Skin of body (tissue), 2 donors: ENCODE data around the gene OR10D3. TPM values are rescaled to one million over a fixed set of nuclear protein-coding genes. Genes with fewer than 3 reads are reported as not detected.
"Not testable (repeated sequence)": the region's sequence is repeated elsewhere in the genome, so short reads cannot be mapped to it uniquely, and the experiment has no call there.

Experiments
- DNase-seq: peaks from one replicate; lab custom pipeline; 2025; lab: John Stamatoyannopoulos, UW
- total RNA-seq: library from RNA; depleted of rRNA; stranded (reverse); fragments of >200 nt; gene quantifications from one replicate; pipeline ENCODE4 v1.2.3, GENCODE V29; 2014

Gene OR10D3
- not detected for total RNA-seq

GRCh38 chr11:124183068-124183467 is at the start of gene OR10D3:
OR10D3 (plus strand) TSS chr11:124183345; CDS start chr11:124185270, 1,925 bp downstream.
- DNase-seq: no peak

DNA sequence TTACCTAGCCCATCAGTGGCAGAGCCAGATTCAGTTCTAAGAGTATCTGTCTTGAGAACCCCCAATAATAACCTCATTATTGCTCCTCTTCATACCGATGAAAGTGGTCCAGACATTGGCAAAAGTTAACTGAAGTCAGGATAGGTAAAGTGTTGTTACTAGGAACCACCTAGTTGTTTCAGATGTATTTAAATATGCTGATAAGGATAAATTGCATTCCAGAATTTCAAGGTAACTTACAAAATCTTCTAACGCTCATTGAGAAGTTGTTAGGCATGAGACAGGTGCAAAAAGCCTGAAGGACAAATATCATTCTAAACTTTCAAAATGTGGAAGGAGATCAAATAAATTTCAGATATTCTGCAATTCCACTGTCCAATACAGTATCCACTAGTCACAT is 40.1 kb upstream of the OR10D3 start:
- no peak for DNase-seq

- DNase-seq: no peak
Observed at GRCh38 chr11:124147951-124148350, 35.2 kb upstream of the OR10D3 start.

- no peak for DNase-seq
Observed at GRCh38 chr11:124150684-124151083, 32.5 kb upstream of the OR10D3 start.

DNA sequence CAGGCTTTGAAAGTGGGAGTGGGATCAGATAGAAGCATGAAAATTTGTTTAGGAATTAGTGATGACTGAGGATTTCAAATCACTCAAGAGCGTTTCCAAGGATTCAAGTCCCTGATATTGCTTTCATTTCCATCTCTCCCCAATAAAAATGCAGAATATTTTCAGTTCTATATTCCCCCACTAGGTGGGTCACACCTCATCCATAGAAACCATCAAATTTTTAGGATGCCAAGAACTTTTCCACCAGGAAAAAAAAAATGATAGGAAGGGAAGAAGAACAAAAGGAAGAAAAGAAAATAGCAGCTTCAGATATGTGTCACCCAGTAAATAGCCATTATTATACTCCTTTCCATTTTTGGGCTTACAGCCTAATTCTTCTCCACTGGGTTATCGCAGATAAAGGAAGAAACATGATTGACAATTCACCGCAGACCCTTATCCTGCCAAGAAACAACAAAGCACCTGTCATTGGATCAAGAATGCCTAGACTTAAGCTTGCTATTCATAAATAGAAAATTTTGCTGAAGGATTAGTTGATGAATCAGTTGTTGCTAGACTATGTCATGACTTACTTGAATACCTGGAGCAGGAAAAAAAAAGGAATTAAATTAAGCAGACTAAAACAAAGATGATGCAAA is 30.3 kb upstream of the OR10D3 start:
- no peak for DNase-seq

- no peak for DNase-seq
Observed at GRCh38 chr11:124153821-124154220, 29.3 kb upstream of the OR10D3 start.

GRCh38 chr11:124159481-124159880 is 23.7 kb upstream of the OR10D3 start:
- DNase-seq: no peak

- no peak for DNase-seq
Observed at GRCh38 chr11:124160986-124161385, 22.2 kb upstream of the OR10D3 start.

DNA sequence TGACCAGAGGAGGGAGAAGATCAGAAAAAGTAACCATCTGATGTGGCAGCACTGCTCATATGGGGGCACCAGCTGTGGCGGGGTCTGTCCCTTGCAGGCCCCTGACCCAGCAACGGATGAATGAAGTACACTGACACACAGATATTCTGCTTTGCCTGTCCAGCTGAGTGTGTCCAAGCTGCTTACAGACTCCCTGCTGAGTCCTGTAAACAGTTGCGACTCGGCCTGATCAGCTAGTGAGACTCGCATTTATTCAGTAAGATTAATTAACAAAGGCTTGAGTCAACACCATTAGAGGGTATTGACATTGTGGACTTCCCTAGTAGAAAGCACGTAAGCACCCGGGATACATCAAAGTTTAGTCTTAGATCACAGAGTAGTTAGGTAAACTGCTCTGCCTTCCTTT is 15.3 kb upstream of the OR10D3 start:
- DNase-seq: no peak

- DNase-seq: no peak
Observed at GRCh38 chr11:124168796-124169195, 14.3 kb upstream of the OR10D3 start.

- DNase-seq: not testable (repeated sequence)
Observed at GRCh38 chr11:124170315-124170714, 12.8 kb upstream of the OR10D3 start.

DNA sequence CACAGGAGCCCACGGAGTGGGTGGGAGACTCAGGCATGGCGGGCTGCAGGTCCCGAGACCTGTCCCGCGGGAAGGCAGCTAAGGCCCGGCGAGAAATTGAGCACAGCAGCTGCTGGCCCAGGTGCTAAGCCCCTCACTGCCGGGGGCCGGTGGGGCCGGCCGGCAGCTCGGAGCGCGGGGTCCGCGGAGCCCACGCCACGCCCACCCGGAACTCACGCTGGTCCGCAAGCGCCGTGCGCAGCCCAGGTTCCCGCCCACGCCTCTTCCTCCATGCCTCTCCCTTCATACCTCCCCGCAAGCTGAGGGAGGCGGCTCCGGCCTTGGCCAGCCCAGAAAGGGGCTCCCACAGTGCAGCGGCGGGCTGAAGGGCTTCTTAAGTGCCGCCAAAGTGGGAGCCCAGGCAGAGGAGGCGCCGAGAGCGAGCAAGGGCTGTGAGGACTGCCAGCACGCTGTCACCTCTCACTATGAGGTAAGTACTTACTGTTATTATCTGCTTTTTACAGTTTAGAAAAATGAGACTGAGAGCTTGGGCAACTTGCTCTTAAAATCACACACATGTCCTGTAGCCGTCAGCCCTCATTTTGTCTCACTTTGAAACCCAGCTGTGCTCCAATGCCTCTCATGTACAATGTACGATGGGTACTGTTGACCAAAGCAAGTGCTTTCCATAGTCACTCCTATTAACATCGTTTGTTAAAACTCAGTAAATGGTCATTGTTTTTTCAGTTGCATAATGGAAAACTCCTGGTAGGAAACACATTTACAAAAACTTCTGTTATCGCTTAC is 12.2 kb upstream of the OR10D3 start:
- no peak for DNase-seq

DNA sequence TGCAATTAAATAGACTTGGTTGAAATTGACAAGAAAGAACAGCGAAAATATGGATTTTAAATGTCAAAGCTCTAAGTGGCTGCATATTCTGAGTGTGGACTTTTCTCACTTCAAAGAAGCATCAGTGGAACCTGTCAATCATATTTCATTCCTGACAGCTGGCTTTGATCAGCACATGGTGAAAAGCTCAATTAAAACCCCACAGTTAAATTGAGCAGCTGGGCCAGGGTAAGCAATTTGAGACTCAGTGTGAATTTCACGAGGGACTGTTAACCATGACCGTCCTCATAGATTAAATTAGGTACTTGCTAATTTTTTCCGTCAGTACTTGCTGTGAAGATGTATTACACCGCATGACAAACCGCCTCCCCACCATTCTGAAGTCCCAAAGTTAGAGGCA is 11.0 kb upstream of the OR10D3 start:
- no peak for DNase-seq

DNA sequence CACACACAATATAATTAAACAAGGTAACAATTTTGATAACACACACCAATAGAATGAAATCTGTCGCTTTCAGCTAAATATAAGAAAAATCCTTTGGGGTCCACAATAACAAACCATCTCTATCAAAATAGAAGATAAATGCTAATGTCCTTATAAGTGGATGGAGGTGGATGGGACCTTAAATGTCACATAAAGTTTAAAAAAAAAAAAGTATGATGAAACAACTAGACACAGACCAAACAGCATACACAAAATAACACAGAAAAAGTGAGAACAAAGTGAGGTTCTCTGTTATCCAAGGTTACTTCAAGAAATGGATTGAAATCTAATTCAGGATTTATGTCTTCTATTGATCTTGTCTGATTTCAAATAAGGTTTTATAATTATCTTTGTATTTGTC is 10.5 kb upstream of the OR10D3 start:
- DNase-seq: no peak

- DNase-seq: no peak
Observed at GRCh38 chr11:124174001-124174583, 9.1 kb upstream of the OR10D3 start.

GRCh38 chr11:124176925-124177715 is 6.0 kb upstream of the OR10D3 start:
- no peak for DNase-seq

GRCh38 chr11:124179310-124179709 is 3.8 kb upstream of the OR10D3 start:
- DNase-seq: no peak

GRCh38 chr11:124190298-124191139 is 7.4 kb downstream of the OR10D3 start:
- peak; percentile 73 for DNase-seq

- DNase-seq: peak; percentile 58
Observed at GRCh38 chr11:124193221-124194010, 10.3 kb downstream of the OR10D3 start.
